Right atrium auricular region (tissue), 2 donors: ENCODE data around the gene RPS10. TPM values are rescaled to one million over a fixed set of nuclear protein-coding genes. Genes with fewer than 3 reads are reported as not detected.

Source experiments
- DNase-seq: peaks from one replicate; pipeline ENCODE4 v3.0.0-alpha.2; 2019; ENCODE audit warnings: low spot score
- H3K27ac ChIP-seq, 2 donors: fragments of 200-600 bp; sonication (generic); 1 replicate in 1 of 2; 2 replicates in 1 of 2; pipeline ENCODE4 v1.5.1; 2016 to 2019
- H3K27me3 ChIP-seq, 2 donors: fragments of 200-600 bp; sonication (generic); one replicate each; pipeline versions ENCODE4 v1.5.1 to v1.6.0; 2017 to 2019
- H3K36me3 ChIP-seq: fragments of 200-600 bp; sonication (generic); one replicate; pipeline ENCODE4 v1.5.1; 2016
- H3K4me1 ChIP-seq, 2 donors: fragments of 200-600 bp; sonication (generic); one replicate each; pipeline versions ENCODE4 v1.5.1 to v1.6.0; 2017 to 2019
- H3K4me3 ChIP-seq, 2 donors: fragments of 200-600 bp; sonication (generic); 1 replicate in 1 of 2; 2 replicates in 1 of 2; pipeline ENCODE4 v1.5.1; 2017 to 2019; ENCODE audit warnings: mild to moderate bottlenecking in 1 of 2, moderate library complexity in 1 of 2
- H3K9me3 ChIP-seq, 2 donors: fragments of 200-600 bp; sonication (generic); one replicate each; pipeline ENCODE4 v1.5.1; 2019
- total RNA-seq, 2 donors: library from RNA; depleted of rRNA; stranded (reverse); fragments of >200 nt; gene quantifications; one replicate each; pipeline ENCODE4 v1.1.0, GENCODE V29; 2016
- TF ChIP-seq, protein P1 (sequence below), 2 donors: fragments of 200-600 bp; sonication (generic); IDR thresholded peaks; one replicate each; pipeline ENCODE4 v1.5.1; 2019; ENCODE audit warnings: antibody characterized with exemption in 2 of 2

RPS10 gene
- total RNA-seq, 2 donors from 2014 or later = 830 to 2,258 TPM

DNA sequence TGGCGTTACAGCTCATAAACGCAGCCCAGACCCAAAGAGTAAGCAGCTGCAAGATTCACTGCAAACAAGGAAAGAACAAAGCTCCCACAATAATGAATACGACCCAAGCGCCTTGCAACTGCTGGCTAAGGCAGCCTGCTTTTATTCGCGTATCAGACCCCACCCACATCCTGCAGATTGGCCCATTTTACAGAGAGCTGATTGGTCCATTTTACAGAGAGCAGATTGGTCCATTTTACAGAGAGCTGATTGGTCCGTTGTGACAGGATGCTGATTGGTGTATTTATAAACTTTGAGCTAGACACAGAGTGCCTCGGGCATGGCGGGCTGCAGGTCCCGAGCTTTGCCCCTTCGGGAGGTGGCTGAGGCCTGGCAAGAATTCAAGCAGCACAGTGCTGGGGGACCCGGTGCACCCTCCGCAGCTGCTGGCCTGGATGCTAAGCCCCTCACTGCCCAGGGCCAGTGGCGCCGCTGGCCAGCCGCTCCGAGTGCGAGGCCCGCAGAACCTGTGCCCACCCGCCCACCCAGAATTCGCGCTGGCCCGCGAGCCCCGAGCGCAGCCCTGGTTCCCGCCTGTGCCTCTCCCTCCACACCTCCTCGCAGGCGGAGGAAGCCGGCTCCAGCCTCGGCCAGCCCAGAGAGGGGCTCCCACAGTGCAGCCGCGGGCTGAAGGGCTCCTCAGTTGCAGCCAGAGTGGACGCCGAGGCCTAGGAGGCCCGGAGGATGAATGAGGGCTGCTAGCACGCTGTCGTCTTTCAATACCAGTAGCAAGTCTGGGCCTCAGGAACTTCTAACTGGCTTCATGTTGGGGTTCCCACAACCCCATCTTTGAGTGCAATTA, 11.2 kb upstream of the RPS10 start:
- Histone ChIP-seq H3K36me3 (no peaks in the 10 kb centered on the region), H3K27me3 (no peaks in the 10 kb centered on the region), H3K4me3 (no peak overlapping the region), H3K4me1 (no peaks in the 10 kb centered on the region), H3K27ac (no peak overlapping the region), H3K9me3 (no peaks in the 10 kb centered on the region)
- TF ChIP-seq, protein P1, sequence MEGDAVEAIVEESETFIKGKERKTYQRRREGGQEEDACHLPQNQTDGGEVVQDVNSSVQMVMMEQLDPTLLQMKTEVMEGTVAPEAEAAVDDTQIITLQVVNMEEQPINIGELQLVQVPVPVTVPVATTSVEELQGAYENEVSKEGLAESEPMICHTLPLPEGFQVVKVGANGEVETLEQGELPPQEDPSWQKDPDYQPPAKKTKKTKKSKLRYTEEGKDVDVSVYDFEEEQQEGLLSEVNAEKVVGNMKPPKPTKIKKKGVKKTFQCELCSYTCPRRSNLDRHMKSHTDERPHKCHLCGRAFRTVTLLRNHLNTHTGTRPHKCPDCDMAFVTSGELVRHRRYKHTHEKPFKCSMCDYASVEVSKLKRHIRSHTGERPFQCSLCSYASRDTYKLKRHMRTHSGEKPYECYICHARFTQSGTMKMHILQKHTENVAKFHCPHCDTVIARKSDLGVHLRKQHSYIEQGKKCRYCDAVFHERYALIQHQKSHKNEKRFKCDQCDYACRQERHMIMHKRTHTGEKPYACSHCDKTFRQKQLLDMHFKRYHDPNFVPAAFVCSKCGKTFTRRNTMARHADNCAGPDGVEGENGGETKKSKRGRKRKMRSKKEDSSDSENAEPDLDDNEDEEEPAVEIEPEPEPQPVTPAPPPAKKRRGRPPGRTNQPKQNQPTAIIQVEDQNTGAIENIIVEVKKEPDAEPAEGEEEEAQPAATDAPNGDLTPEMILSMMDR (IDR thresholded peaks at IDR 0.05) = no peak
- DNase-seq = no peak

DNA sequence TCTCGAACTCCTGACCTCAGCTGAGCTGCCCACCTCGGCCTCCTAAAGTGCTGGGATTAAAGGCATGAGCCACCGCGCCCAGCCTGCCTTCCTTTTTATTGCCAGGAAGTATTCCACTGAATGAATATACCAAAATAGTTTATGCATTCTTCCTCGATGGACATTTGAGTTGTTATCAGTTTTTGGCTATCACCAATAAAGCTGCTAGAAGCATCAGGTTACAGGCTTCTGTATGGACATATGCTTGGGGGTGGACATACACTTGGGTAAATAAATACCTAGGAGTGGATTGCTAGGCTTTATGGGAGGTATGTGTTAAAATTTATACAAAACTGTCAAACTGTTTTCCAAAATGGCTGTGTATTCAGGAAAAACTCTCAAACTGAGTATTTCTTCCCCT, 10.0 kb upstream of the RPS10 start:
- no peak overlapping the region for H3K4me3 ChIP-seq
- no peak overlapping the region for H3K27ac ChIP-seq
- no peaks in the 10 kb centered on the region for H3K4me1 ChIP-seq
- DNase-seq = no peak
- H3K36me3 ChIP-seq = no peaks in the 10 kb centered on the region
- no peaks in the 10 kb centered on the region for H3K27me3 ChIP-seq
- H3K9me3 ChIP-seq = no peaks in the 10 kb centered on the region
- TF ChIP-seq, protein P1 (IDR thresholded peaks at IDR 0.05) = no peak

DNA sequence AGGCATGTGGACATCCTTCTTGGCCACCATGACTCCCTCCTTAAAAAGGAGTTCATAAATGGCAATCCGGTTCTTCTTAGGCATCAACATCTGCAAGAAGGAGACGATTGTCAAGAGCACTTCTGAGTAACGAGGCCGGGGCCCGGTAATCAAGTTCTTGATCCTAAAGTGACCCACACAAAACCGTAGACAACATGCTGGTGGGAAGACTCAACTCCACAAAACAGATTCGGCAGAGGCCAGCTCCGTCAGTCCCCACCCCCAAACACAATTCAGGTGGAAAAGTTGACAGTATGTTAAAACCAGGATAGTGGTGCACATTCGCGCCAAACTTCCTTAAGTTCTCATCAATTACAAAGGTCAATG, 754 bp downstream of the RPS10 start:
- Histone ChIP-seq H3K36me3 (peaks cover 46% of the 10 kb centered on the region), H3K4me1 (peaks cover 0 to 10% of the 10 kb centered on the region in 2 donors), H3K9me3 (no peaks in the 10 kb centered on the region), H3K27me3 (no peaks in the 10 kb centered on the region), H3K4me3 (peak overlapping the region; percentile 70 to 72), H3K27ac (peak overlapping the region; percentile 83 to 91)
- no peak for DNase-seq
- TF ChIP-seq, protein P1 (IDR thresholded peaks at IDR 0.05) = no peak

DNA sequence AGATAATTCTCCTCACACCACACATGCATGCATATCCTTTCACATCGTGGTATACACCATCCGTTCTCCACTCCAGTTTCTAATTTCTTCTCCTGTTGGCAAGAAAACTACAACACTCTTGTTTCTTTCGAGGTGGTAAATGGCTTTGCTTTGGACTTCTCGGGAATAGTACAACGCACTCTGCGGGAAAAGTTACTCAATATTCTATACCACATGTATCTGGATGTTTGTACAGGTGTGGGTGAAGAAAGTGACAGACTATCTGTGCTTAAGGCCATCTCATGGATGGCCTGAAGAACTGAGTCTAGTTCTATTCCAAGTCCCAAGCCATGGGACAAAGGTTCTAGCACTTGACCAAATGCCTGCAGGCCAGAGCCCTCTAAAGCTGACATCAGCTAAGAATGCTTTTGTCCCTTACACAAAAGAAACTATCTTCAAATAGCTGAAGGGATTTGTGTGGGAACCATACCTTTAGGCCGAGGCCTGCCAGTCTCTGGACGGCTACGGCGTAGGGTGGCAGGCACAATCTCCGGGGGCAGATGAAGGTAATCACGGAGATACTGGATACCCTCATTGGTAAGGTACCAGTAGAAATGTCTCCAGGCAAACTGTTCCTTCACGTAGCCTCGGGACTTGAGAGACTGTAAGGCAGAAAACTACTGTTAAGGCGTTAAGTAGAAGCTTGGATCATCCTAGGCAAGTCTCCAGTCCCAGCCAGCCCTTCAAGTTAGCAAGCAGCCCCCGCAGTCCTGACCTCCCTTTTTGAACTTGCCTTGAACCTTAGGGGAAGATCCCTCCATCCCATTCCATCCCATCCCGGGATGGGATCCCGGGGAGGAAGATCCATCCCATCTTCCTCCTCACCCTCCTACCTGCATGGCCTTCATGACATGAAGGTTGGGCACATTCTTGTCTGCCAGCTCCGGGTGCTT, 1.4 kb downstream of the RPS10 start:
- DNase-seq = no peak
- H3K4me1 ChIP-seq = peaks cover 0 to 10% of the 10 kb centered on the region in 2 donors
- H3K36me3 ChIP-seq = peaks cover 53% of the 10 kb centered on the region
- peak overlapping the region; percentile 83 to 91 for H3K27ac ChIP-seq
- H3K4me3 ChIP-seq = peak overlapping the region; percentile 70 to 72
- H3K9me3 ChIP-seq = no peaks in the 10 kb centered on the region
- TF ChIP-seq, protein P1 (IDR thresholded peaks at IDR 0.05) = no peak
- H3K27me3 ChIP-seq = no peaks in the 10 kb centered on the region

DNA sequence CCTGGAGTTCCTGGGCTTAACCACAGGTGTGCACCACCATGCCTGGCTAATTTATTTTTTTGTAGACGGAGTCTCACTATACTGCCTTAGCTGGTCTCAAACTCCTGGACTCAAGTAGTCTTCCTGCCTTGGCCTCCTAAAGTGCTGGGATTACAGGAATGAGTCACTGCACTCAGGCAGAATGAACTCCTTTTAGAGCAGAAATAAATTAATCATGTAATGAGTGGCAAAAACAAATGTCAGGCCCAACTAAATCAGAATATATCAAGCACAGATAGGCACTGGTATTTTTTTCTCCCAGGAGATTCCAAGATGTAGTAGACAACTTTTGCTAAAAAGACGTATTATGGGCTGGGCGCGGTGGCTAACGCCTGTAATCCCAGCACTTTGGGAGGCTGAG, 2.6 kb downstream of the RPS10 start:
- Histone ChIP-seq H3K27ac (no peak overlapping the region), H3K36me3 (peaks cover 65% of the 10 kb centered on the region), H3K4me1 (peaks cover 0 to 10% of the 10 kb centered on the region in 2 donors), H3K4me3 (no peak overlapping the region), H3K9me3 (no peaks in the 10 kb centered on the region), H3K27me3 (no peaks in the 10 kb centered on the region)
- DNase-seq = no peak
- TF ChIP-seq, protein P1 (IDR thresholded peaks at IDR 0.05) = no peak
